RWPE2 (cell line): ENCODE data around the gene PIK3R2.

Experiments
- ATAC-seq: fragments of 200-7000 bp; cut with Tn5 transposase; 3 replicates; pipeline ENCODE4 v1.9.1; 2021; ENCODE audit warnings: low read depth
- DNase-seq: peaks from one replicate; pipeline ENCODE4 v3.0.0-alpha.2; 2020; ENCODE audit warnings: low spot score
- H3K27ac ChIP-seq: fragments of 450-650 bp; 2 replicates; pipeline ENCODE4 v1.5.1; 2017; ENCODE audit warnings: mild to moderate bottlenecking; ENCODE audit not compliant: poor library complexity, severe bottlenecking
- H3K27me3 ChIP-seq: fragments of 250-450 bp; sonication (Bioruptor Pico); 2 replicates; pipeline ENCODE4 v1.5.1; 2021; ENCODE audit warnings: mild to moderate bottlenecking, moderate library complexity; ENCODE audit not compliant: insufficient read depth, poor library complexity, severe bottlenecking
- H3K36me3 ChIP-seq: fragments of 250-450 bp; sonication (Bioruptor Pico); 2 replicates; pipeline ENCODE4 v1.5.1; 2020; ENCODE audit warnings: low read depth, mild to moderate bottlenecking, moderate library complexity
- H3K4me1 ChIP-seq: fragments of 250-450 bp; sonication (Bioruptor Pico); 2 replicates; pipeline ENCODE4 v1.5.1; 2021; ENCODE audit warnings: mild to moderate bottlenecking, moderate library complexity; ENCODE audit not compliant: insufficient read depth, poor library complexity, severe bottlenecking
- H3K4me3 ChIP-seq: fragments of 250-450 bp; sonication (Bioruptor Pico); 2 replicates; pipeline ENCODE4 v1.5.1; 2021; ENCODE audit warnings: mild to moderate bottlenecking, moderate library complexity; ENCODE audit not compliant: severe bottlenecking
- H3K9me3 ChIP-seq: fragments of 250-450 bp; sonication (Bioruptor Pico); 2 replicates; pipeline ENCODE4 v1.5.1; 2021; ENCODE audit warnings: mild to moderate bottlenecking, moderate library complexity; ENCODE audit not compliant: severe bottlenecking
- TF ChIP-seq, protein P1 (sequence below): fragments of 450-650 bp; IDR thresholded peaks from one replicate; pipeline ENCODE4 v1.5.1; 2017; ENCODE audit warnings: mild to moderate bottlenecking, moderate library complexity; ENCODE audit not compliant: poor library complexity, severe bottlenecking

Gene PIK3R2

DNA sequence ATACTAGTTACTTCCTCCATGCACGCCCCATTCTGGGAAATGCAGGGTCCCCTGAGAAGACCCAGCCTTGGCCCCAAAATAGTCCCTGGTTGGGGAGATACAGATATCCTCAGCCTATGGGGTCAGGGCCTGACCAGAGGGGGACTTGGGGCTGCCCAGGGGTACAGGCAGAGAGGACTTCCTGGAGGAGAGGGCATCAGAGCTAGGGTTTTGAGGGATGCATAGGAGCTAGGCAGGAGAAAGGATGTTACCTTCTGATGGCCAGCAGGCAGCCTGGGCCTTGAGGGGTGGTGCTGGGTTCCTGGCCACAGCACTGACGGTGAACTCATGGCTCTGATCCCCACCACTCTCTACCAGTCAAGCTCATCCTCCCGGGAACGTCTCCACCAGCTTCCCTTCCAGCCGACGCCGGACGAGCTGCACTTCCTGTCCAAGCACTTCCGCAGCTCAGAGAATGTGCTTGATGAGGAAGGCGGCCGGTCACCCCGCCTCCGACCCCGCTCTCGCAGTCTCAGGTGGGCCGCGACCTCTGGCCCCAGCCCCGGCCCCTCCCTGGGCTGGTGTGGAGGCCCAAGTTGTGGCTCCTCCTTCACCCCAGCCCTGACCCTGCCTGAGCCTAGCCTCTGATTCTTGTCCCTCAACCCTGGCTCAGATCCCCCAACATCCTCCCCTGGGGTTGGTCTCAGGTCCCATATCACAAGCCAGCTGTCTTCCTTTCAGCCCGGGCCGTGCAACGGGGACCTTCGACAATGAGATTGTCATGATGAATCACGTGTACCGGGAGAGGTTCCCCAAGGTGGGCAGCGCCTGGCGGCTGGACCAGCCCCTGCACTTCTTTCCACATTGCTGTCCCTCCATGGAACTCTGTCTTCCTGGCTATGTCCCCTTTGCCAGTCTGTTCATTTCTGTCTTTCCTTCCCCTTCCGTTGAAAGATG lies 29.8 kb upstream of the PIK3R2 start:
- H3K9me3 ChIP-seq = no peaks in the 10 kb centered on the region
- no peak overlapping the region for H3K4me3 ChIP-seq
- no peaks in the 10 kb centered on the region for H3K27me3 ChIP-seq
- peaks cover 4% of the 10 kb centered on the region; the same call in 1 of the 2 replicates for H3K36me3 ChIP-seq
- no peaks in the 10 kb centered on the region for H3K4me1 ChIP-seq
- TF ChIP-seq, protein P1, sequence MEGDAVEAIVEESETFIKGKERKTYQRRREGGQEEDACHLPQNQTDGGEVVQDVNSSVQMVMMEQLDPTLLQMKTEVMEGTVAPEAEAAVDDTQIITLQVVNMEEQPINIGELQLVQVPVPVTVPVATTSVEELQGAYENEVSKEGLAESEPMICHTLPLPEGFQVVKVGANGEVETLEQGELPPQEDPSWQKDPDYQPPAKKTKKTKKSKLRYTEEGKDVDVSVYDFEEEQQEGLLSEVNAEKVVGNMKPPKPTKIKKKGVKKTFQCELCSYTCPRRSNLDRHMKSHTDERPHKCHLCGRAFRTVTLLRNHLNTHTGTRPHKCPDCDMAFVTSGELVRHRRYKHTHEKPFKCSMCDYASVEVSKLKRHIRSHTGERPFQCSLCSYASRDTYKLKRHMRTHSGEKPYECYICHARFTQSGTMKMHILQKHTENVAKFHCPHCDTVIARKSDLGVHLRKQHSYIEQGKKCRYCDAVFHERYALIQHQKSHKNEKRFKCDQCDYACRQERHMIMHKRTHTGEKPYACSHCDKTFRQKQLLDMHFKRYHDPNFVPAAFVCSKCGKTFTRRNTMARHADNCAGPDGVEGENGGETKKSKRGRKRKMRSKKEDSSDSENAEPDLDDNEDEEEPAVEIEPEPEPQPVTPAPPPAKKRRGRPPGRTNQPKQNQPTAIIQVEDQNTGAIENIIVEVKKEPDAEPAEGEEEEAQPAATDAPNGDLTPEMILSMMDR = no peak
- ATAC-seq (no peak), DNase-seq (no peak)
- no peak overlapping the region for H3K27ac ChIP-seq

GRCh38 chr19:18123819-18124218 lies 29.1 kb upstream of the PIK3R2 start:
- Histone ChIP-seq H3K36me3 (peaks cover 4% of the 10 kb centered on the region; the same call in 1 of the 2 replicates), H3K9me3 (no peaks in the 10 kb centered on the region), H3K27ac (no peak overlapping the region), H3K4me3 (no peak overlapping the region), H3K27me3 (no peaks in the 10 kb centered on the region), H3K4me1 (no peaks in the 10 kb centered on the region)
- TF ChIP-seq, protein P1 = no peak
- ATAC-seq = no peak
- DNase-seq = no peak

- Histone ChIP-seq H3K27ac (no peak overlapping the region), H3K36me3 (peaks cover 4% of the 10 kb centered on the region; the same call in 1 of the 2 replicates), H3K4me1 (no peaks in the 10 kb centered on the region), H3K27me3 (no peaks in the 10 kb centered on the region), H3K4me3 (no peak overlapping the region), H3K9me3 (no peaks in the 10 kb centered on the region)
- DNase-seq = no peak
- TF ChIP-seq, protein P1 = no peak
- no peak for ATAC-seq
These were observed 26.9 kb upstream of the PIK3R2 start for GRCh38 chr19:18126097-18126496.

DNA sequence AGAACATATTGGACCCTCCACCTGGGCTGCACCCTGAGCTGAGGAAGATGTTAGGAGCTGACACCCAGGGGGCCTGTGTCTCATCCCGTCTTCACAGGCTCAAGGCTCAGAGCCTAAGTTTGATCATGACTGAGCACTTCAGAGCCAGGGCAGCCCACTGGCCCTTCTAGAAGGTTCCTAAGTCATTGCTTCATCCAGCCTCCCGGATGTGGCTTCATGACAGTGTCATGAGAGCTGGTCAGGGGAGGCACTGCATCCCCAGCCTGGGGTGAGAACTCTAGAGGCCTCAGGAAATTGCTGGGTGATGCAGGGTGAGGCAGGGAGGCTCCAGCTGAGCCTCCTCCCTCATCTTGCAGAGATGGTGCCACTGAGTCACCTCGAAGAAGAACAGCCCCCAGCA lies 24.9 kb upstream of the PIK3R2 start:
- H3K9me3 ChIP-seq = no peaks in the 10 kb centered on the region
- H3K27ac ChIP-seq = no peak overlapping the region
- ATAC-seq = no peak
- H3K4me3 ChIP-seq = no peak overlapping the region
- TF ChIP-seq, protein P1 = no peak
- DNase-seq = no peak
- H3K36me3 ChIP-seq = peaks cover 15% of the 10 kb centered on the region
- H3K4me1 ChIP-seq = no peaks in the 10 kb centered on the region
- H3K27me3 ChIP-seq = no peaks in the 10 kb centered on the region

- H3K27ac ChIP-seq = no peak overlapping the region
- H3K4me3 ChIP-seq = no peak overlapping the region
- peaks cover 16% of the 10 kb centered on the region for H3K36me3 ChIP-seq
- TF ChIP-seq, protein P1 = no peak
- DNase-seq = no peak
- H3K4me1 ChIP-seq = no peaks in the 10 kb centered on the region
- H3K9me3 ChIP-seq = no peaks in the 10 kb centered on the region
- H3K27me3 ChIP-seq = no peaks in the 10 kb centered on the region
- no peak for ATAC-seq
These were observed 24.2 kb upstream of the PIK3R2 start for GRCh38 chr19:18128805-18129204.
